GM12878 (cell line): ENCODE data around the gene SBNO2. TPM values are rescaled to one million over a fixed set of nuclear protein-coding genes. Genes with fewer than 3 reads are reported as not detected.
A peak's percentile ranks its signal among the peaks of the same experiment; 100 is the strongest.

ENCODE experiments used
- ATAC-seq: fragments of 200-7000 bp; cut with Tn5 transposase; 3 replicates; pipeline ENCODE4 v1.9.1; 2020; ENCODE audit warnings: mild to moderate bottlenecking, moderate library complexity
- BruUV-seq: library from RNA; stranded (reverse); fragments of 400-500 nt; replicated peaks from 2 replicates; lab custom pipeline; 2021; lab: Mats Ljungman, UMichigan
- CTCF ChIA-PET: fragments of 300-600 bp; sonication (Branson Sonifier 250); formaldehyde crosslinking; extraction: SDS; loops from one replicate; lab custom pipeline; 2021; ENCODE audit warnings: inconsistent platforms; lab: Yijun Ruan, JAX
- POLR2A ChIA-PET: fragments of 350-600 bp; formaldehyde crosslinking; extraction: SDS; loops from one replicate; lab custom pipeline; 2021; ENCODE audit warnings: inconsistent platforms; lab: Charles Lee
- RAD21 ChIA-PET: fragments of 300-600 bp; sonication (Branson Sonifier 250); formaldehyde crosslinking; loops from one replicate; lab custom pipeline; 2023; ENCODE audit warnings: antibody characterized with exemption; ENCODE audit not compliant: unreplicated experiment; lab: Charles Lee
- SMC1A ChIA-PET: fragments of 300-600 bp; sonication (Branson Sonifier 250); formaldehyde crosslinking; loops from one replicate; lab custom pipeline; 2023; ENCODE audit not compliant: unreplicated experiment, uncharacterized antibody; lab: Charles Lee
- DNase-seq: peaks from one replicate; pipeline ENCODE4 v3.0.0-alpha.2; 2011; ENCODE audit warnings: low read depth, low spot score
- FAIRE-seq: peaks from 3 replicates; lab custom pipeline; 2011; peaks lifted over from hg19 to GRCh38; lab: Jason Lieb, UNC
- H2AFZ ChIP-seq: 2 replicates; pipeline ENCODE4 v1.6.0; 2011; ENCODE audit warnings: low read depth, low read length, control low read depth; ENCODE audit not compliant: control insufficient read depth
- H3K27ac ChIP-seq: 2 replicates; pipeline ENCODE4 v1.5.1; 2011; ENCODE audit warnings: control low read depth; ENCODE audit not compliant: control insufficient read depth, insufficient read depth
- H3K27me3 ChIP-seq, 2 experiments: replicated peaks in 1 of 2; 2 replicates each; pipeline versions ENCODE4 v1.6.0 to v1.6.1; 2011; ENCODE audit warnings: low read length in 1 of 2; ENCODE audit not compliant: control insufficient read depth in 2 of 2, insufficient read depth in 2 of 2
- H3K36me3 ChIP-seq, 2 experiments: 2 replicates each; pipeline ENCODE4 v1.5.1; 2011; ENCODE audit warnings: low read length in 1 of 2; ENCODE audit not compliant: control insufficient read depth in 2 of 2, insufficient read depth in 2 of 2
- H3K4me1 ChIP-seq: 2 replicates; pipeline ENCODE4 v1.6.1; 2011; ENCODE audit warnings: mild to moderate bottlenecking, low read length, moderate library complexity, mixed read lengths; ENCODE audit not compliant: control insufficient read depth, insufficient read depth
- H3K4me2 ChIP-seq: 2 replicates; pipeline ENCODE4 v1.6.0; 2011; ENCODE audit warnings: control low read depth; ENCODE audit not compliant: control insufficient read depth, insufficient read depth
- H3K4me3 ChIP-seq: fragments of 200-600 bp; sonication (generic); 2 replicates; pipeline ENCODE4 v1.5.1; 2016
- H3K79me2 ChIP-seq: 2 replicates; pipeline ENCODE4 v1.6.0; 2011; ENCODE audit warnings: low read length; ENCODE audit not compliant: control insufficient read depth, insufficient read depth
- H3K9ac ChIP-seq: 2 replicates; pipeline ENCODE4 v1.8.0; 2011; ENCODE audit warnings: low read length, control low read depth, mixed read lengths; ENCODE audit not compliant: control insufficient read depth, insufficient read depth
- H3K9me3 ChIP-seq: replicated peaks from 3 replicates; pipeline ENCODE4 v1.5.1; 2011; ENCODE audit warnings: mild to moderate bottlenecking, low read length; ENCODE audit not compliant: control insufficient read depth, insufficient read depth
- H4K20me1 ChIP-seq: 2 replicates; pipeline ENCODE4 v1.6.0; 2011; ENCODE audit not compliant: control insufficient read depth, insufficient read depth
- BRCA1 ChIP-seq: IDR thresholded peaks from 2 replicates; pipeline ENCODE4 v1.6.1; 2011; ENCODE audit warnings: low read depth, low read length, improper control_type of control experiment
- EGR1 ChIP-seq, 2 experiments: IDR thresholded peaks; 1 replicate in 1 of 2; 2 replicates in 1 of 2; pipeline ENCODE4 v1.6.1; 2011 to 2012; ENCODE audit warnings: low read depth in 2 of 2, low read length in 2 of 2, borderline replicate concordance in 1 of 2, mild to moderate bottlenecking in 1 of 2, moderate library complexity in 1 of 2
- FOS ChIP-seq: IDR thresholded peaks from 3 replicates; pipeline ENCODE4 v1.6.1; 2011; ENCODE audit warnings: borderline replicate concordance; ENCODE audit not compliant: insufficient read length; ENCODE audit errors: extremely low read depth
- NR2C1 ChIP-seq: fragments of 450-650 bp; IDR thresholded peaks from 2 replicates; pipeline ENCODE4 v1.6.1; 2017; ENCODE audit warnings: antibody characterized with exemption, mild to moderate bottlenecking, moderate library complexity
- NR2F1 ChIP-seq: fragments of 450-650 bp; conservative IDR thresholded peaks from 2 replicates; pipeline ENCODE4 v1.6.1; 2017; ENCODE audit warnings: mild to moderate bottlenecking
- SMARCA5 ChIP-seq: fragments of 450-650 bp; IDR thresholded peaks from 2 replicates; pipeline ENCODE4 v1.6.1; 2017; ENCODE audit warnings: mild to moderate bottlenecking
- TCF7 ChIP-seq: IDR thresholded peaks from 2 replicates; pipeline ENCODE4 v1.6.1; 2014; ENCODE audit warnings: antibody characterized with exemption, borderline replicate concordance
- WGBS: methylation state at CpG from one replicate; pipeline ENCODE4 v1.1.6; 2016; ENCODE audit warnings: low lambda C conversion rate; ENCODE audit not compliant: insufficient replicate concordance, insufficient coverage; ENCODE audit errors: missing lambda C conversion rate; 5-methylcytosine and 5-hydroxymethylcytosine counted together
- in situ Hi-C: fragments of 300-500 bp; cut with MboI; formaldehyde crosslinking; loops from 9 replicates; pipeline ENCODE4 v1.14.3; 2018; ENCODE audit warnings: mixed read lengths
- intact Hi-C: fragments of 100-400 bp; cut with micrococcal nuclease; formaldehyde crosslinking; loops from one replicate; pipeline ENCODE4 v1.14.2; 2022; ENCODE audit not compliant: unreplicated experiment
- polyA plus RNA-seq, 11 experiments: library from polyadenylated mRNA; depleted of rRNA in 4 of 11; unstranded in 6 of 11; stranded (reverse) in 5 of 11; fragments of >200 nt; fragmentation: Nextera tagmentation in 4 of 11; fragmentation: Illumina TruSeq in 1 of 11; extraction: Ambion mirVana in 4 of 11; extraction: Trizol in 1 of 11; gene quantifications; 1 replicate in 1 of 11; 2 replicates in 10 of 11; pipeline versions ENCODE4 v1.2.1 to v1.2.3, GENCODE V29; 2011 to 2016; ENCODE audit warnings: inconsistent platforms in 2 of 11, missing spikeins in 2 of 11, low read depth in 1 of 11
- total RNA-seq, 4 experiments: library from RNA; depleted of rRNA in 3 of 4; stranded (reverse); fragments of >200 nt in 3 of 4; fragmentation: Illumina TruSeq in 1 of 4; extraction: Trizol in 1 of 4; gene quantifications; 2 replicates each; pipeline versions ENCODE4 v1.2.1 to v1.2.3, GENCODE V29; 2013 to 2021
- TF ChIP-seq, protein P1 (sequence below): IDR thresholded peaks from 2 replicates; pipeline ENCODE4 v1.6.1; 2012; ENCODE audit warnings: low read length, inconsistent platforms
- TF ChIP-seq, protein P2 (sequence below): IDR thresholded peaks from 2 replicates; pipeline ENCODE4 v1.6.1; 2011; ENCODE audit warnings: low read depth, low read length, improper control_type of control experiment, borderline replicate concordance

Gene SBNO2
- total and polyA plus RNA-seq, 10 of the 15 experiments (the other 5 are each of a cell fraction or from before 2014, with no cell fraction given) = 0.08 to 44.6 (median 5.4) TPM

DNA sequence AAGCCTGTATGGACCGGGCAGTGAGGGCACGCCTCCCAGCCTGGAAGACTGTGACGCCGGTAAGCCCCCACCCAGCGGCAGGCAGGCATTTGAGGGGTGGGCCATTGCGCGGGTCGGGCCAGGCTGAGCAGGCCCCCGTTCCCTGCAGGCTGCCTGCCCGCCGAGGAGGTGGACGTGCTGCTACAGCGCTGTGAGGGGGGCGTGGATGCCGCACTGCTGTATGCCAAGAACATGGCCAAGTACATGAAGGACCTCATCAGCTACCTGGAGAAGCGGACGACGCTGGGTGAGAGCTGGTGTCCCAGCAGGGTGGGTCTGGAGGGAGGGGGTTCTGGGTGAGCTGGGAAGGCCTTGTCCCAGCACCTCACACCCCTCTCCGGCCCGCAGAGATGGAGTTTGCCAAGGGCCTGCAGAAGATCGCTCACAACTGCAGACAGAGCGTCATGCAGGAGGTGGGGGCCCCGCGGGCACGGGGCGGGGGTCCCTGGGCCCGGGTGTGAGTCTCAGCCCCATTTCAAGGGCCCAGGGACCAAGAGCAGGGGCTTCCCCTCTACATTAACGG lies 100.0 kb downstream of the SBNO2 start (continued):
- no peak for TF ChIP-seq FOS
- TF ChIP-seq, protein P1, sequence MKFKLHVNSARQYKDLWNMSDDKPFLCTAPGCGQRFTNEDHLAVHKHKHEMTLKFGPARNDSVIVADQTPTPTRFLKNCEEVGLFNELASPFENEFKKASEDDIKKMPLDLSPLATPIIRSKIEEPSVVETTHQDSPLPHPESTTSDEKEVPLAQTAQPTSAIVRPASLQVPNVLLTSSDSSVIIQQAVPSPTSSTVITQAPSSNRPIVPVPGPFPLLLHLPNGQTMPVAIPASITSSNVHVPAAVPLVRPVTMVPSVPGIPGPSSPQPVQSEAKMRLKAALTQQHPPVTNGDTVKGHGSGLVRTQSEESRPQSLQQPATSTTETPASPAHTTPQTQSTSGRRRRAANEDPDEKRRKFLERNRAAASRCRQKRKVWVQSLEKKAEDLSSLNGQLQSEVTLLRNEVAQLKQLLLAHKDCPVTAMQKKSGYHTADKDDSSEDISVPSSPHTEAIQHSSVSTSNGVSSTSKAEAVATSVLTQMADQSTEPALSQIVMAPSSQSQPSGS = no peak
- TF ChIP-seq, protein P2, sequence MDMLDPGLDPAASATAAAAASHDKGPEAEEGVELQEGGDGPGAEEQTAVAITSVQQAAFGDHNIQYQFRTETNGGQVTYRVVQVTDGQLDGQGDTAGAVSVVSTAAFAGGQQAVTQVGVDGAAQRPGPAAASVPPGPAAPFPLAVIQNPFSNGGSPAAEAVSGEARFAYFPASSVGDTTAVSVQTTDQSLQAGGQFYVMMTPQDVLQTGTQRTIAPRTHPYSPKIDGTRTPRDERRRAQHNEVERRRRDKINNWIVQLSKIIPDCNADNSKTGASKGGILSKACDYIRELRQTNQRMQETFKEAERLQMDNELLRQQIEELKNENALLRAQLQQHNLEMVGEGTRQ = no peak
- no peak for TF ChIP-seq TCF7
- no peak for TF ChIP-seq BRCA1

DNA sequence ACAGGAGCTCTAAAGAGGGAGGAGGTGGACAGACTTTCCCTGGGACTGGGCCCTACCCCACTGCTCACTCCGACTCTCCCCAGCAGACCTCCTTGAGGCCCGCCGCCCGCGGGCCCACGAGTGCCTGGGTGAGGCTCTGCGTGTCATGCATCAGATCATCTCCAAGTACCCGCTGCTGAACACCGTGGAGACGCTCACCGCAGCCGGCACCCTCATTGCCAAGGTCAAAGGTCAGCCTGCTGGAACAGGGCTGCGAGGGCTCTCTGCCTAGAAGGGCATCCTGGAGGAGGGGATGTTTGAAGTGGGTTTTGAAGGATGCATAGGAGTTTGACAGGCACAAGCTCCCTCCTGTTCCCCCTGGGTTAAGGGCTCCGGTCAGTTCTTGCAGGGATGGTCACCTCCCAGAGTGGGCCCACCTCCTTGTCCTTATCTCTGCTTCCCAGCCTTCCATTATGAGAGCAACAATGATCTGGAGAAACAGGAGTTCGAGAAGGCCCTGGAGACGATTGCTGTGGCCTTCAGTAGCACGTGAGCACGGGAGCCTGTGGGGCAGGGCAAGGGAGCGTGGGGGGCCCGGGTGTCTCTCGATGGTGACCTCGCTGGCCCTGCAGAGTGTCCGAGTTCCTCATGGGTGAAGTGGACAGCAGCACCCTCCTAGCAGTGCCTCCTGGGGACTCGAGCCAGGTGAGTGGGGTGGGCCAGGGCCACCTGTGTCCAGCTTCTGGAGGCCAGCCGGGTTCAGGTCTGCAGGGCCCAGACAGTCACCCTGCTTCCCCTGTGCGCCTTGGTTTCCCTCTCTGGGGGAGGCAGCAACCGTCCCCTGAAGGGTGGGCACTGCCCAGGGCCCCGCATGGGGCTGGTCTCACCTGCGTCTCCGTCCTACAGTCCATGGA lies 100.8 kb downstream of the SBNO2 start:
- no peak overlapping the region for H2AFZ ChIP-seq
- peaks cover 35% of the 10 kb centered on the region for H3K4me1 ChIP-seq
- CTCF ChIA-PET = no interaction called here
- intact Hi-C loops = no loop called here
- TF ChIP-seq NR2F1 (peak; percentile 62), EGR1 (IDR thresholded peaks at IDR 0.05; ENCODE audit: borderline replicate concordance in 1 of 2, low read depth in 2 of 2, low read length in 2 of 2) (no peak), SMARCA5 (0 out of 2 replicates have a peak, but pooled peaks have one; percentile 35), NR2C1 (peak; percentile 44; the same call in 1 of the 2 replicates)
- SMC1A ChIA-PET = no interaction called here
- no peak overlapping the region for H3K4me2 ChIP-seq
- H3K36me3 ChIP-seq = peaks cover 21 to 30% of the 10 kb centered on the region in 2 experiments
- DNase-seq = no peak
- H3K9me3 ChIP-seq = no peaks in the 10 kb centered on the region; the same call in 2 of the 3 replicates
- no TSS peak for BruUV-seq
- in situ Hi-C loops = no loop called here
- no peak overlapping the region for H3K4me3 ChIP-seq
- 88% methylated on average over 30 of the region's 30 CpGs for WGBS
- no peak overlapping the region for H3K27ac ChIP-seq
- no peak overlapping the region for H3K9ac ChIP-seq
- no peaks in the 10 kb centered on the region for H4K20me1 ChIP-seq
- no peaks in the 10 kb centered on the region for H3K27me3 ChIP-seq
- RAD21 ChIA-PET = no interaction called here
- POLR2A ChIA-PET = interaction anchor here (1.2 to 2.9 kb wide), 4 partner anchors 11 to 112 kb away, joined by 3 to 24 read pairs (median 3); partner anchors contain the start of gene GPX4
- no peak for FAIRE-seq
- H3K79me2 ChIP-seq = peaks cover 42% of the 10 kb centered on the region
- ATAC-seq = no peak
